Stimulated activated CD4-positive, alpha-beta T cell treated with anti-CD3 and anti-CD28 coated beads, Interleukin-1b, Interleukin-23, amount 100 ng/mL, for 48 hours (primary cell): ENCODE data around the gene NEUROD2.
"Not testable (repeated sequence)": the region's sequence is repeated elsewhere in the genome, so short reads cannot be mapped to it uniquely, and the experiment has no call there.

Source experiments
- DNase-seq: peaks from one replicate; pipeline ENCODE4 v3.0.0-alpha.2; 2020

The NEUROD2 gene

DNA sequence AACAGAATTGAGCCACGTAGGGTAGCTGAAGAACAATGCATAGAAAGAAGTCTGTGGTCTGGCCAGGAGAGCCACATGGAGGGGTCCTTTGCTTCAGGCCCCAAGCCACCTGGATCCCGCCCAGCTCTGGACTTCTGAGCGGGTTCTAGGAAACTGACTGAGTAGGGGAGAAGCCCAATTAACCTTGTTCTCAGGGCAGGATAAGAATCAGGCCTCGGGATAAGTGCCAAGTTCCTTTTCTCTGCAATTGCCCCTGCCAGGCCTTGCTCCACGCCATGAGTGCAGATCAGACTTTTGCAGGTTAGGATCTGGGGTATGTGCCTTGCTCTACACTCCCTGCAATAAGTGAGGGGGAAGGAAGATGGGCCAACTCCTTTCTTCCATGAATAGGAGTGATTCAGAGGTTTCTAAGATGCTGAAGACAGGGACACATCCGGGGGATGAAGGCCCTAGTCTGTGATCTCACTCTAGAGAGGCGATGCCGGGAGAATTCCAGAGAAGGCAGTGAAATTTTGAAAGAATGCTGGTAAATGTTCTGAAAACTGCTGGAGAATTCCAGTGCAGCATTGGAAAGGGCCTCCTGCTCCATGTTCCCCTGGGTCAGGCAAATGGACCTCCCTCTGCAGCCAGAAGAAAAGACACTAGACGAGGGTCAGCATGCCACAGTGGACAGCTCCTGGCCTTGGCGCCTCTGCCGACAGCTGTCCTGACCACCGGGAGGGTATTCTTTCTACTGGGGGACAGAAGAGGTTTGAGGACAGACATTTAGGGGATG is 5.8 kb downstream of the NEUROD2 start:
- no peak for DNase-seq

DNA sequence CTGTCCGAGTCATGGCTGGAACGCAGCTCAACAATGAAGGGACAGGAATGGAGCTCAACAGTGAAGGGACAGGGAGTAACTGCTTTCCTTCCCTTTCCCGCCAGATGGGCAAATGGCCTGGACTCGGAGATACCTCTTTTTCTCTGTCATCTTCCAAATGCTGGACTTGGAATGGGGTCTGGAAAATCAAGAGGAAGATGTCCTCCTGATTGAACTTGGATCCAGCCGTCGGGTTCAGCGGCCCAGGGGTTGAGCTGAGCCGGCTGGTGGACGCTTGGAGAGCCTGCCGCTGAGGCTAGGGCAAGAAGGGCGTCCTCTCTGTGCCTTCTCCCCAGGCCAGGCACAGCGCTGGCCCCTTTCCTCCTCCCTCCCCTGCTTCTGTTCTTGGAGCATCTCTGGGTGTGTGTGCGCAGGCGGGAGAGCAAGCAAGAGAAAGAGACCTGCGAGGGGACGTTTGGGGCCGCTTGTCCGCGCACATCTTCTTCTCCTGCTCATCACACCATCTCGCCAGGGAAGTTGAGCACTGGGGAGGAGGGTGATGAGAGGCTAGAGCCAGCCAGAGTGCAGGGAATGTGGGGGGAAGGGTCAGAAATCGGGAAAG is 6.6 kb downstream of the NEUROD2 start:
- no peak for DNase-seq

DNA sequence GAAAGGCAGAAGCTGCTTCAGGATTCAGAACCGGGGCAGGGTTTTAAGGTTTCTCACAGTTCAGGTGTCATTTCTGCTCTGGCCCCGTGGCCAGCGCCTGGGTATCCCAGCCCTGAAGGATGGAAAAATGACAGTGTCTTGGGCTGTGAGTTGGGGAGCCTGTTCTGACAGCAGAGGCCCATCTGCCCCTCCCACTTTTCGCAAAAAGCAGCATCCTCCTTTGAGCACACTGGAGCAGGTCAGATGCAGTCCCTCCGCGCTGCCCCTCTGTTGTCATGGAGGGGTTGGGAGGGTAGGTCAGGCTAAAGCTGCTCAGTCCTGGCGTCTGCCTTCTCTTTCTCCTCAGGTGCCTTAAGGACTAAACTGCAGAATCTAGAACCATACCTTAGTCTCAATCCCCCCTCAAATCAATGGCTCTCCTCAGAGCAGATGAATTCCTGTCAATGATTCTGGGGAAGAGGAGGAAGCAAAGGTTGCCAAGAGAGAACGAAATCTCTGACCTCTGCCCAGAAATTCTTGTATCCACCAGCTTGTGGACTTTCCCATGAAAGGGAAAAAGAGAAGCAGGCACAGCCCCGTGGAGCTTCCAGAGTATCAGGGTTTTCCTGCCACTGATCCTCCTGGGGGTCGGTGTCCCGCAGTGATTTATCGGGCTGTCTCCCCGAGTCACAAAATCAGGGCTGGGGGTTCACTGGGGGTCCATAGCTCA is 7.3 kb downstream of the NEUROD2 start:
- DNase-seq: no peak

DNA sequence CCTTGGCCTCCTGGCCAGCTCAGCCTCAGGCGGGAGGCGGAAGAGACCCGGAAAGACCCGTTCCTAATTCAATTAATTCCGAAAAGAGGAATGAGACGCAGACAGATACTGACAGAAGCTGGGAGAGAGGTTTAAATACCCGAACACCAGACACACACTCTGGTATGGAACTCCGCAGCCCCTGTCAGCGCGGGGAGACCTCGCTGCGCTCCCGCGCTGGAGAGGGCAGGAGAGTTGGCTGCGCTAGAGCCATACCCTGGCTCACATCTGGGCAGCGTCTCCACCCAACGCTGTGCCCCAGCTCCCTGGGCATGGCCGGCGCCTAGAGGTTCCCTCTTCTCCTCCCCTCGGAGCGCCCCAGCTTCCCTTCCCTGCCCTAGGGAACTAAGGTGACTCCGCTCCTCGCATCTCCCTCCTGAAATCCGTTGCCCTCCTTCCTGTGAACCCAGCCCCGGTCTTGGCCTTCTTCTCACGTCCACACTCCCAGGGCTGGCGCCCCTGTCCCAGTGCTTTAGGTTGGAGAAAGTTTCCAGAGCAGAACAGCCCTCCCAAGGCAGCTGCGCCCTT is 8.0 kb downstream of the NEUROD2 start:
- DNase-seq: no peak

DNA sequence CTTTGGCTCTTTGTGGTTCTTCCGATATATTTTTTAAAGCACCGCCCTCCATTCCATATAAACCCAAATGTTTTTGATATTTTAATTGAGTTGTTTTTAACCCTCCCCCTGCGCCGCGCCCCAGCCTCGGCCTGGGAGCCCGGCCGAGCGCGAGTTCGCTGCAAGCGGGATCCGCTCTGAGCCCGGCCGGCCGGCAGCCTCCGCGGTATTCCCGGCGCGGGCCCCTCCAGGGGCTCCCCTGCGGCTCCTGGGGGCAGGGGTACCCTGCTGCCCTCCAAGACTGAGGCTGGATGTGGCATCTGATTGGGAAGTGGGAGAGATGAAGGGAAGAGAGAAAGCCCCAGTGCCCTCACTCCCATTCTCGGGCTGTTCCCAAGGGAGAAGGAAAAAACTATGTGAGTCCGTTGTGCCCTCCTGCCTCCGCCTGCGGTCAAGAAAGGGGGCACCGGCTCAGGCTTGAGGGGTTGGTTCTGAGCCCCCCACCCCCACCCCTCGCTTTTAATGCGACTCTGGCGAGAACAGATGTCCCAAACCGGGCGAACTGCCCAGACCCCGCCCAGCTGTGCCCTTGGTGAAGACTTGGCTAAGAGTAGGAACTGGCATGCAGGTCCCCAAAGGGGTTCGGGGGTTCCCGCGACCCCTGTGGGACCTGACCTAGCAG is 8.6 kb downstream of the NEUROD2 start:
- DNase-seq: no peak

DNA sequence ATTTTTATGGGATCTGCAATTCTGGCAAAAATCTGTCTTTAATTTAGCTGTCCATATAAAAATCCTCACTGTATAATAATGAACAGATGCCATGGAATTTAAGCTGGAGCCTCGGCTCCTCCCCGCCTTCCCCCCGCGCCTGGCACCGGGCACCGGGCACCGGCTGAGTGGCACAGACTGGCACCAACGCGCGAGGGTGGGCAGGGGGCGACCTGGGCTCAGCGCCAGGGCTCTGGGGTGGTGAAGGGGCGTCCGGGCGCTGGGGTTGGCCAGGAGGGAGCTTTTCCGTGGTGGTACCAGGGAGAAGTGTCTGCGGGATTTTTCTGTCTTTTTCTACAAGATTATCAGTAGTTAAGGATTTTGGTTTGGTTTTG is 9.1 kb downstream of the NEUROD2 start:
- no peak for DNase-seq

DNA sequence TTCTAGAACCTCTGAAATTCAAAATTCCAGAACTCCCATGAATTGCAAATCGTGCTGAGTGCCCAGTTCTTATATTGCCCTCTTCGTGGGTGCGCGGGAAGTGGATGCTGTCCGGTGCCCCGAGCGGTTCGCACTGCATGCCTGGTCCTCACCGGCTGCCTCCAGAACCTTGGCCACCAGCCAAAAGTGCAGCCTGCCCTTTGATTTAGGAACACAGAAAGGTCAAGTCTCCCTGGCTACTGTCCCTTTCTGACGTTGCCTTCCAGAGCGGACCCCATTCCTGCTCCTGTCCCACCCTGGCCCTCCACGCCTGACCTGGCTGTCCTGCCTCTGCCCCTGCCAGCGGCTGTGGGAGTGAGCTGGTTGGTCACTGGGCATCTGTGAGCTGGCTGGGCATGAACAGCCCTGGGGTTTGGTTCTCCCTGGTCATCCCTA is 9.7 kb downstream of the NEUROD2 start:
- DNase-seq: no peak

DNA sequence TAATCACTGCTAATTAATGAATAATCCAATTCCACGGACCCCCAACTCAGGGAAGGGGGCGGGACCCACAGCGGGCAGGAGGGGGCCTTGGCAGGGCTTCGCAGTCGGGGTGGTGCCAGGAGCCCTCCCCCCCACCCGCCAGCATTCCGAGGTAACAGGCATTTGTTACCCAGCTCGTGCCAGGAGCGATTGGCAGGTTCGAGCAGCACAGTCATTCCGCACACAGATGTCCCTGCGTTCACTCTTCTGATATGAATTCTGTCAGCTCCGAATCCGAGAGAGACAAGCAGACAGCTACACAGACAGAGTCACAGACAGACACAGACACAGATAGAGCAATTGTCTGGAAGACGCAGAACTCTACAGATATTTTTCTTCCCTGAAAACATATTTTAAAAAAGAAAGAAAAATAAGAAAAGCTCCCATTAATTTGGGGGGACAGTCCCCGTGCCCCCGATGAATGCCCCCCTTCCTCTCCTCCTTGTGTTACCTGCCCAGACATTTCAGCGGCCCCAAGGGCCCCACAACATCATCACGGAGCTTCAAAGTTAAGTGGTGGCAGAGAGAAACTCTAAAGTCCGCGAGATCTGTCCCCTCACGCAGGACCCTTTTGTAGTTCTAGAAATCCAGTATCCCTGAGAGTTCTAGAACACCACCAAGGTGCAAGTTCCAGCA is 10.2 kb downstream of the NEUROD2 start:
- no peak for DNase-seq

DNA sequence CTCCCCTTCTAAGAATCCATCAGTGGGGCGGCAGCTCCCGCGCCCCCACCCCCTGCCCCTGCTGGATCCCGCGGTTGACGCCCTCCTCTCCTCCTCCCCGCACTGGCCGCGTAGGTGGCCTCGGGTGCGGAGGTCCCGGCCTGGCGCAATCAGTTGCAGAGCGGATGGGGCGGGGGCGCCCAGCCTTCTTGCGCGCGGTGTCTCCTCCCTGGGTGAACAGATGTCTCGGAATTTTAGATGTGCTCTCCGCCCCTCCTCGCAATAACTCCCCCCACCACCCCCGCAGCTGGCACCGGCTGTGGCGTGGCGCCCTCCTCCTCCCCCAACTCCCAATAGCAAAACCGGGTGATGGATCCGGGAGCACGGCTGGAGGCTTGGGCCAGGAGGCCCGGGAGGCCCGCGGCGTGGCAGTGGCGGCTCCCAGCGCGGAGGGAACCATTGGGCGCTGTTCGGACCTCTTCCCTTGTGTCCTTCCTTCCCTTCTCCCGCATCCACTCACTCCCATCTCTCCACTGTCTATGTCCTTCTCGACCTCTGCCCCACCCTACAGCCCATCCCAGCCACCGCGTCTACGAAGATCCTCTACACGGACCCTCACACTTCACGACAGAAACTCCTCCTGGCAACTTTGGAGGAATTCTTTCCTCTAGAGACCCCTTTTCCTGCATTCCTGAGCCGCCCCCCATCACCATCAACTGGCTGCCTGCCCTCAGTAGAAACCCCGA is 11.0 kb downstream of the NEUROD2 start:
- DNase-seq: no peak

DNA sequence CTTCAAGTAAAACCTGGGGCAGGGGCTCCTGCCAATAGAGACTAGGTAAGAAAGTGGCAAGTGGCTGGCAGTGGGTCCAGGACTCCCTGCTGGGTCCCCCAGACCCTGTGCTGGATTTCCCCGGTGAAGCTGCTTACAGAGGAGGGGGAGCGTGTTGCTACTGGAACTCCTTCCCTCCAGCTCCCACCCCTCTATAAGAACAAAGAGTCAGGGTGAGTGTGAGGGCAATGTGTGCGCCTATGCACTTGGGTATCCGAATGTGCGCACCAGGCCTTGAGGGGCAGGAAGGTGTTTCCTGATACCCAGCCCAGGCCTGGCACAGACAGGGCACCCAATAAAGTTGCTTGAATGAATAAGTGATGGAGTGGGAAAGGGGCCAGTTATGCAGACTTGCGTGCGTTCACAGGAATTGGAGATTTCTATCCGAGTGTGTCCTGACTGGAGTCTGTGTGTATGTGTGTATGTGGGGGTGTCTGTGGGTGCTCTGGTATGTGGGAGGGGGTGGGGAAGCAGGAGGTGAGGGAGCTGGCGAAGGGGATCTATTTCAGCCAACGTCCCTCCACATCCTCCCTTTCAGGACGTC is 11.7 kb downstream of the NEUROD2 start:
- no peak for DNase-seq

DNA sequence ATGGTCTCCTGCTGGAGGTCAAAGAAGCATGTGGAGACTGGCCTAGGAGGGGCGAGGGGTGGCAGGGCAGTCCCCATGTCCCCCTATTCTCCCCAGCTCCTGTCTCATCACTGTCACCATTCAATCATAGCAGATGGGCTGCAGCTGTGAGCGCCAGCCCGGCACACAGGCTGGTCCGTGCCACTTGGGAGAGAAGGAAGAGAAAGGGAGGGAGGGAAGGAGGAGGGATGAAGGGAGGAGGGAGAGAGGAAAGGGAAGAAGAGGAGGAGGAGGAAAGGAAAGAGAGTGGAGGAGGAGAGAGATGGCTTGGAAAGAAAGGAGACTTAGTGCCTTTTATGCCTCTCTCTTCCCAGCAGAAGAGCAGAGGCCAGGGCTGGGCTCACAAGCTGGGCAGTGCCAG is 12.4 kb downstream of the NEUROD2 start:
- DNase-seq: no peak

DNA sequence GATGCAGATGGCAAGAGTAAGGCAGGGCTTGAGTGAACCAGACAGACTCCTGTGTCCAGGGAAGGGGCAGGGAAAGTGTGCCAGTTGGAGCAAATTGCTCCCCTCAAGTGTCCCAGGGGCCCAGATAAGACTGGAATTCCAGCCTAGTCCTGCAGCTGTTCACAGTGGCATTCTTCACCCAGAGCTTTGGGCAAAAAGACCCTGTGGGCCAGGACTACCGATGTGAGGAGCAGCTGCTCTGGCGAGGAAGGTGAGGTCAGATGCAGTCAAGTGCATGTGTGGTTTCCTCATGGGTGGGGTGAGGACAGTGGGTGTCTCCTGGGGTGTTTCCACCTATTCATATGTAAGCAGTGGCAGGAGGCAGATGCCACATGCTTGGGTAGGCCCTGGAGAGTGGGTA is 14.3 kb downstream of the NEUROD2 start:
- DNase-seq: no peak

DNA sequence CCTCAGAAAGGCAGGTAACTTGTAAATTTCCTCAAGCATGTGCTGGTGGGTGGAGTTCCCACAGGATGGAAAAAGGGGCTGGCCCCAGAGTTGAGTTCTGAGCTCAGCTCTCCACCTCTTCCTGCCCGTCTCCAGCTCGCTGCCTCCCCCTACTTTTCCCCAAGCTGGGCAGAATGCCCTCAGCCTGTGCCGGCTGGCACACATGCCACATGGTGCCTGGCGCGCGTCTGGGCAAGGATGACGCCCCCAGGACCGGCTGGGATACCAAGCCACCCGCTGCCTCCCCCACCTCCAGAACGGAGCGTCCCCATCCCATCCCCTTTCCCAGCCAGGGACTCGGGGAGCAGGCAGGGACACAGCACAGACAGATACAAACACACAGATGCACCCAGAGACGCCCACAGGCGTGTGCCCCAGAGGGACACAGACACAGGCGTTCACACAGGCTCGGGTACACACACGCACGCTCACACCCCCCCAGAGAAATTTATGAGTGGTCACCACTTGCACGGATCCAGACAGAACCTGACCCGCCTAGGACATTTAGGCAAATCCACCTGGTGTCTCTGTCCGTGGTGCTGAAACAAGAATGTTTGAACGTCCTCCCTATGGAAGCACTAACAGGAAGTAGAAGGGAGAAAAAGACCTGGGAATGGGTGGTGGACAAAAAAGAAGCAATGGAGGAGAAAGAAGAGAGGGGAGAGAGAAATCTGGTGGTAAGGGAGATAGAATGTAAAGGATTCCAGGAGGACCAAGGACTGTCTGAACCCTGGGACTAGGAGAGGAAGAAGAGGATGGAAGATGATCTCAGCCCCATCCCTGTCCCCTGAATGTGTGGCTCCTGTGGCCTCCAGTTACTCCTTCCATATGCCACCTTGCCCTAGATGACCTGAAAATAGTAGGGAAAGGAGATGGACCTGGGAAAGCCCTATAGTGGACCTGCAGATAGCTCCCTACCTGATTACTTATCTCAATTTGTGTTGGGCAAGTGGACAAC is 15.5 kb downstream of the NEUROD2 start:
- DNase-seq: no peak

DNA sequence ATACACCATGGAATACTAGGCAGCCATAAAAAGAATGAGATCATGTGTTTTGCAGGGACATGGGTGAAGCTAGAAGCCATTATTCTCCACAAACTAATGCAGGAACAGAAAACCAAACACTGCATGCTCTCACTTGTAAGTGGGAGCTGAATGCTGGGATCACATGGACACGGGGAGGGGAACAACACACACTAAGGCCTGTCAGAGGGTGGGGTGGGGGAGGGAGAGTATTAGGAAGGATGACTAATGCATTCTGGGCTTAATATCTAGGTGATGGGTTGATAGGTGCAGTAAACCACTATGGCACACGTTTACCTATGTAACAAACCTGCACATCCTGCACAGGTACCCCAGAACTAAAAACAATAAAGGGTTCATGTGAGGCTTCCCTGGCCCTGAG is 17.5 kb downstream of the NEUROD2 start:
- not testable (repeated sequence) for DNase-seq

DNA sequence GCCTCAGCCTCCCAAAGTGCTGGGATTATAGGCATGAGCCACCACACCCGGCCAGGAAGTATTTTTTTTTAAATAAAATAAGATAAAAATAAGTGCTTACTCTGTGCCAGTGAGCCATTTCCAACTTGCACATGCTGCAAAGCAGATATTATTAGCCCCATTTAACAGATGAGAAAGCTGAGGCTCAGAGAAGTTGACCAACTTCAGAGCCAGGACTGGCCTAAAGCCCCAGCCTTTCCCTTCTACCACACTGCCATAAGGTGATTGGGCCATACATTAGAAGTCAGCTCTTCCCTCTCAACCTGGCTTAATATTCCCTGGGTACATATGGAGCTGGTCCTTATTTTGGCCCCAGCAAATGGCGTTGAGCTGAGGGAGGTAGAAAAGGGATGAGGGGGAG is 25.1 kb downstream of the NEUROD2 start:
- DNase-seq: no peak

DNA sequence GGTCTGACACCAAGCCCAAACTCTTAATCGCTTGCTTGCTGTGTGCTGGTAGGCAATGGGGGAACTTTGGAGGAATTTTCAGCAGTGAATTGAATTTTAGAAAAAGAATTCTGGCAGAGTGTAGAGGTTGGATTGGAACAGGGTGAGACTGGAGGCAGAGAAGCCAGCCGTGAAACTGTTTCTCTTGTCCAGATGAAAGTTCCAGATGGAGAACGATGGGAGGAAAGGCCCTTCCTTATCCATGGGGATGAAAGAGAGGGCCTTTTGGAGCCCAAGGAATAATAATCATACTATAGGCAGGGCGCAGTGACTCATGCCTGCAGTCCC is 26.0 kb downstream of the NEUROD2 start:
- no peak for DNase-seq

DNA sequence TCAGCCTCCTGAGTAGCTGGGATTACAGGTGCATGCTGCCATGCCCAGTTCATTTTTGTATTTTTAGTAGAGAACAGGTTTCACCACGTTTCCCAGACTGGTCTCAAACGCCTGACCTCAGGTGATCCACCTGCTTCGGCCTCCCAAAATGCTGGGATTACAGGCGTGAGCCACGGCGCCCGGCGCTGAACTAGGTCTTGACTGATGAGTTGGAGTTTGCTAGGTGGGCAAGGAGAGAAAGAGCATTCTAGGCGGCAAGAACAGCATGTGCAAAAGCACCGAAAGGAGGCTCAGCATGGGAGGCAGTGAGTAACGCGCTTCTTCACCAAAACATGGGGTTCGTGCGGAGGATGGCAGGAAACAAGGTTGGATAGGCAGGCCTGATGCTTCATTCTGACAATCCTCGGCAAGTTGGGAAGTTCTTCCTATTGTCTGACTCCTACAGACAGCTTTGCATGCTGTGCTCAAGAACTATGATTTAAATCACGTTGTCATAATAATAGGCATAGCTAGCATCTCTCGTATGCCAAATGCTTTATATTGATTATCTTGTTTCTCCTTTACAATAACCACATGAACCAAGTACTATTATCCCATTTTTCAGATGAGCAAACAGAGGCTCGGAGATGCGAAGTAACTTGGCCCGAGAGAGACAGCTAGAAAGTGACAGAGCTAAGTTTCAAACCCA is 26.5 kb downstream of the NEUROD2 start:
- DNase-seq: no peak

DNA sequence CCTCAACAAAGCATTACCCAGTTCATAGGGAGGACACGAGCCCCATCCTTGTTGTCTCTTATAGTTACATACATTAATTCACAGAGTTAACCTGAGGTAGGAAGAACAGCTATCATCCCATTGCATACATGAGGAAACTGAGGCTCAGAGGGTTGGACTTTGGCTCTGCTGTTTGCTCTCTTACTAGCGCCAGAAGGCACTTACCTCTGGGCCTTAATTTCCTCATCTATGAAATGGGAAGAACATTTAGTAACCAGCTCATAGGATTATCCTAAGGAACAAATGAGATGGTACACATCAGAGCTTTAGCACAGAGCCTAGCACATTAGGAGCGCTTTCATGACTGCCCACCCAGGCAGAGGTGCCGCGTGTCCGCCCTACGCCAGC is 27.6 kb downstream of the NEUROD2 start:
- DNase-seq: no peak

DNA sequence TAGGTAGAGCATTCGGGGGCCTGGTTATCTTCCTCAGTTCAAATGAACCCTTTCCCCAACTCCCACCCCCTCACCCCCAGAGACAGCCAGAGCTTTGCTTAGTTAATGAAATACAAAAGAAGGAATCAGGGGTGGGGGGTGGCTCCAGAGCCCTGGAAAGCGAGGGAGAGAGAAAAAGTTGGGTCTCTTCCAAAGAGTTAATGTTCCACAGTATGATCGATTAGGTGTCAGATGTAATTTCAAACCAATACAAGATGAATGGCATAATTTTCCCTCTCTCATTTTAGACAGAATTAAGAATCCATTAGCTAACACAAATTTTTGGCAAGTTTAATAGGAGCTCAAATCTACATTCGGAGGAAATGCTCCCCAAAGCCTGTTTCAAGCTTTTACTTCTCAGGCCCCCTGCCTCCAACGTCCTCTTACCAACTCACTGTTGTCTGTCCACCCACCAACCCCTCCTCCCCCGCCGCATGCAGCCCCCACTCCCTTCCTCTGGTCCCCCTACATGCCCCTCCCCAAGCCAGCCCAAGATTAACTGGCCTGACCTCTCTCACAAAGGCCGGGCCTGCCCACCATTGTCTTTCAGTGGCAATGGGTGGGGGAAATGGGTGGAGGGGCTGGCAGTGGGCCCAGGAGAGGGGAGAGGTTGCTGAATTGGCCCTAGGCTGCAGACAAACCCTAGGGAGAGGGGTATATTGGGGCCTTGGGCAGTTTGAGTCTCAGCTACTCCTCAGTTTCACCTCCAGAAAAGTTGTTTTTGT is 28.2 kb downstream of the NEUROD2 start:
- DNase-seq: no peak
